Measurements from ENCODE around the gene STRN4.

- TF ChIP-seq, protein P1, sequence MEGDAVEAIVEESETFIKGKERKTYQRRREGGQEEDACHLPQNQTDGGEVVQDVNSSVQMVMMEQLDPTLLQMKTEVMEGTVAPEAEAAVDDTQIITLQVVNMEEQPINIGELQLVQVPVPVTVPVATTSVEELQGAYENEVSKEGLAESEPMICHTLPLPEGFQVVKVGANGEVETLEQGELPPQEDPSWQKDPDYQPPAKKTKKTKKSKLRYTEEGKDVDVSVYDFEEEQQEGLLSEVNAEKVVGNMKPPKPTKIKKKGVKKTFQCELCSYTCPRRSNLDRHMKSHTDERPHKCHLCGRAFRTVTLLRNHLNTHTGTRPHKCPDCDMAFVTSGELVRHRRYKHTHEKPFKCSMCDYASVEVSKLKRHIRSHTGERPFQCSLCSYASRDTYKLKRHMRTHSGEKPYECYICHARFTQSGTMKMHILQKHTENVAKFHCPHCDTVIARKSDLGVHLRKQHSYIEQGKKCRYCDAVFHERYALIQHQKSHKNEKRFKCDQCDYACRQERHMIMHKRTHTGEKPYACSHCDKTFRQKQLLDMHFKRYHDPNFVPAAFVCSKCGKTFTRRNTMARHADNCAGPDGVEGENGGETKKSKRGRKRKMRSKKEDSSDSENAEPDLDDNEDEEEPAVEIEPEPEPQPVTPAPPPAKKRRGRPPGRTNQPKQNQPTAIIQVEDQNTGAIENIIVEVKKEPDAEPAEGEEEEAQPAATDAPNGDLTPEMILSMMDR (IDR thresholded peaks at IDR 0.05): no peak
- TF ChIP-seq POLR2A (IDR thresholded peaks at IDR 0.05): no peak
Observed at GRCh38 chr19:46762245-46762890, 16.1 kb upstream of the STRN4 start.

Data from esophagus squamous epithelium (tissue), 4 donors.